HepG2 (cell line): ENCODE results near the gene TOP2A. TPM values are rescaled to one million over a fixed set of nuclear protein-coding genes. Genes with fewer than 3 reads are reported as not detected.
A peak's percentile ranks its signal among the peaks of the same experiment; 100 is the strongest.

ENCODE experiments used
- BRD4 ChIP-seq: sonication (generic); formaldehyde crosslinking; IDR thresholded peaks from 2 replicates; pipeline ENCODE4 v1.4.0; 2020; ENCODE audit warnings: missing genetic modification reagents
- DPF2 ChIP-seq: sonication (generic); formaldehyde crosslinking; IDR thresholded peaks from 2 replicates; pipeline ENCODE4 v1.4.0; 2020; ENCODE audit warnings: mild to moderate bottlenecking, low read depth, missing genetic modification reagents, borderline replicate concordance
- GATA4 ChIP-seq: sonication (generic); IDR thresholded peaks from 2 replicates; pipeline ENCODE4 v1.6.1; 2016; ENCODE audit warnings: antibody characterized with exemption, low read depth, borderline replicate concordance
- HNRNPH1 ChIP-seq: fragments of 200-400 bp; formaldehyde crosslinking; optimal IDR thresholded peaks from 2 replicates; pipeline ENCODE3; 2017; ENCODE audit warnings: mild to moderate bottlenecking, low read depth, low read length
- JUNB ChIP-seq: sonication (generic); formaldehyde crosslinking; IDR thresholded peaks from 2 replicates; pipeline ENCODE4 v1.8.0; 2022; ENCODE audit warnings: missing genetic modification reagents, mild to moderate bottlenecking, borderline replicate concordance
- MIXL1 ChIP-seq: IDR thresholded peaks from 2 replicates; pipeline ENCODE4 v1.6.1; 2016
- MTA1 ChIP-seq: sonication (generic); formaldehyde crosslinking; IDR thresholded peaks from 2 replicates; pipeline ENCODE4 v1.4.0; 2020; ENCODE audit warnings: missing genetic modification reagents, mild to moderate bottlenecking, borderline replicate concordance
- PHF8 ChIP-seq: sonication (generic); formaldehyde crosslinking; IDR thresholded peaks from 2 replicates; pipeline ENCODE4 v1.5.0; 2020; ENCODE audit warnings: missing genetic modification reagents
- SNAI1 ChIP-seq: sonication (generic); formaldehyde crosslinking; IDR thresholded peaks from 2 replicates; pipeline ENCODE4 v1.5.0; 2020; ENCODE audit warnings: mild to moderate bottlenecking, missing genetic modification reagents, borderline replicate concordance
- TGIF2 ChIP-seq: IDR thresholded peaks from 2 replicates; pipeline ENCODE4 v1.6.1; 2016; ENCODE audit warnings: control low read depth, missing compliant biosample characterization
- ZBTB38 ChIP-seq: sonication (generic); formaldehyde crosslinking; IDR thresholded peaks from 2 replicates; pipeline ENCODE4 v1.5.1; 2020; ENCODE audit warnings: mild to moderate bottlenecking, missing genetic modification reagents
- ZIK1 ChIP-seq: sonication (generic); formaldehyde crosslinking; IDR thresholded peaks from 2 replicates; pipeline ENCODE4 v1.5.0; 2020; ENCODE audit warnings: mild to moderate bottlenecking, low read depth, missing genetic modification reagents, borderline replicate concordance
- ZNF335 ChIP-seq: sonication (generic); formaldehyde crosslinking; IDR thresholded peaks from 2 replicates; pipeline ENCODE4 v1.4.0; 2020; ENCODE audit warnings: missing genetic modification reagents
- ZNF550 ChIP-seq: sonication (generic); formaldehyde crosslinking; IDR thresholded peaks from 2 replicates; pipeline ENCODE4 v1.4.0; 2020; ENCODE audit warnings: mild to moderate bottlenecking, missing genetic modification reagents, borderline replicate concordance
- ZNF598 ChIP-seq: sonication (generic); formaldehyde crosslinking; IDR thresholded peaks from 2 replicates; pipeline ENCODE4 v1.5.1; 2020; ENCODE audit warnings: mild to moderate bottlenecking, missing genetic modification reagents, borderline replicate concordance
- ZNF616 ChIP-seq: sonication (generic); formaldehyde crosslinking; IDR thresholded peaks from 2 replicates; pipeline ENCODE4 v1.5.0; 2020; ENCODE audit warnings: low read depth, mild to moderate bottlenecking, missing genetic modification reagents
- ZNF652 ChIP-seq: IDR thresholded peaks from 2 replicates; pipeline ENCODE4 v1.6.1; 2016; ENCODE audit warnings: low read depth, borderline replicate concordance
- ZNF777 ChIP-seq: sonication (generic); formaldehyde crosslinking; IDR thresholded peaks from 2 replicates; pipeline ENCODE4 v1.4.0; 2020; ENCODE audit warnings: missing genetic modification reagents
- ZSCAN12 ChIP-seq: sonication (generic); formaldehyde crosslinking; IDR thresholded peaks from 2 replicates; pipeline ENCODE4 v1.9.0; 2021; ENCODE audit warnings: mild to moderate bottlenecking, missing genetic modification reagents
- polyA plus RNA-seq, 8 experiments: library from polyadenylated mRNA; depleted of rRNA in 3 of 8; stranded (reverse) in 7 of 8; unstranded in 1 of 8; fragments of >200 nt; fragmentation: Illumina TruSeq in 4 of 8; extraction: Trizol in 4 of 8; gene quantifications; 2 replicates each; pipeline versions ENCODE4 v1.2.1 to v1.2.3, GENCODE V29; 2011 to 2016; ENCODE audit warnings: low read depth in 4 of 8, missing spikeins in 1 of 8, mixed read lengths in 1 of 8; ENCODE audit not compliant: insufficient read depth in 1 of 8
- total RNA-seq, 5 experiments: library from RNA; depleted of rRNA; stranded (reverse); fragments of >200 nt; fragmentation: Illumina TruSeq; extraction: Trizol; gene quantifications; 2 replicates each; pipeline ENCODE4 v1.2.3, GENCODE V29; 2016; ENCODE audit warnings: low read depth in 1 of 5
- TF ChIP-seq, protein P1 (sequence below): sonication (generic); formaldehyde crosslinking; IDR thresholded peaks from 2 replicates; pipeline ENCODE4 v1.5.0; 2020; ENCODE audit warnings: mild to moderate bottlenecking, missing genetic modification reagents
- TF ChIP-seq, protein P2 (sequence below): sonication (generic); formaldehyde crosslinking; IDR thresholded peaks from 2 replicates; pipeline ENCODE4 v1.9.0; 2022; ENCODE audit warnings: low read depth, missing genetic modification reagents
- TF ChIP-seq, protein P3 (sequence below): sonication (generic); formaldehyde crosslinking; IDR thresholded peaks from 2 replicates; pipeline ENCODE4 v1.4.0; 2020; ENCODE audit warnings: missing genetic modification reagents

Gene TOP2A
- total and polyA plus RNA-seq, 2 of the 13 experiments (the other 11 are each of a cell fraction or from before 2014, with no cell fraction given), result 108 to 327 TPM

DNA sequence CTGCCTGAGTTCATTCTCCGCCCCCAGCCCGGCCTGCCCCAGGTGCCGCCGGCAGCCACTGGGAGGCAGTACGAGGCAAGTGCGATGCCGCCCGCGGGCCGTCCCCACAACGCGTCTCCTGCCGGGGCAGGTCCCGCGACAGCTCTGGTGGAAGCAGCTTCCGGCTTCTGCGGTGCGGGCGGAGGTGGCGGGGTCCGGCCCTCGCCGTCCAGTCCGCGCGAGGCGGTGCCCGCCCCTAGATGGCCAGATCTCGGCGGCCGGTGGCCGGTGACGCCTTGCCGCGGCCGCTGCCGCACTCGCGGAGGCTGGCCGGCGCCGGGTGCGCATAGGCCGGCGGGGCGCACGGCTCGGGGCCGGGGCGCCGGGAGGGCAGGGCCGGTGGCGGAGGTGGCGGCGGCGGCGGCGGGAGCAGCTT, 55.0 kb downstream of the TOP2A start (continued):
- TF ChIP-seq HNRNPH1 (no peak), ZNF616 (CRISPR knock-in tag) (0 out of 2 replicates have a peak, but pooled peaks have one; percentile 68), ZIK1 (CRISPR knock-in tag) (peak; percentile 97; the same call in 1 of the 2 replicates), DPF2 (CRISPR knock-in tag) (no peak), PHF8 (CRISPR knock-in tag) (peak; percentile 77), MIXL1 (CRISPR knock-in tag) (peak; percentile 87; the same call in 1 of the 2 replicates), ZNF550 (CRISPR knock-in tag) (no peak), SNAI1 (CRISPR knock-in tag) (no peak), MTA1 (CRISPR knock-in tag) (peak; percentile 85; the same call in 1 of the 2 replicates), TGIF2 (no peak; the same call in 1 of the 2 replicates), ZNF335 (0 out of 2 replicates have a peak, but pooled peaks have one; percentile 57), GATA4 (no peak), ZNF652 (CRISPR knock-in tag) (no peak), ZNF598 (CRISPR knock-in tag) (peak; percentile 98; the same call in 1 of the 2 replicates), BRD4 (0 out of 2 replicates have a peak, but pooled peaks have one; percentile 62), ZSCAN12 (CRISPR knock-in tag) (0 out of 2 replicates have a peak, but pooled peaks have one; percentile 62), ZNF777 (CRISPR knock-in tag) (peak; percentile 98), ZBTB38 (no peak), JUNB (CRISPR knock-in tag) (no peak; the same call in 1 of the 2 replicates)
- TF ChIP-seq, protein P1, sequence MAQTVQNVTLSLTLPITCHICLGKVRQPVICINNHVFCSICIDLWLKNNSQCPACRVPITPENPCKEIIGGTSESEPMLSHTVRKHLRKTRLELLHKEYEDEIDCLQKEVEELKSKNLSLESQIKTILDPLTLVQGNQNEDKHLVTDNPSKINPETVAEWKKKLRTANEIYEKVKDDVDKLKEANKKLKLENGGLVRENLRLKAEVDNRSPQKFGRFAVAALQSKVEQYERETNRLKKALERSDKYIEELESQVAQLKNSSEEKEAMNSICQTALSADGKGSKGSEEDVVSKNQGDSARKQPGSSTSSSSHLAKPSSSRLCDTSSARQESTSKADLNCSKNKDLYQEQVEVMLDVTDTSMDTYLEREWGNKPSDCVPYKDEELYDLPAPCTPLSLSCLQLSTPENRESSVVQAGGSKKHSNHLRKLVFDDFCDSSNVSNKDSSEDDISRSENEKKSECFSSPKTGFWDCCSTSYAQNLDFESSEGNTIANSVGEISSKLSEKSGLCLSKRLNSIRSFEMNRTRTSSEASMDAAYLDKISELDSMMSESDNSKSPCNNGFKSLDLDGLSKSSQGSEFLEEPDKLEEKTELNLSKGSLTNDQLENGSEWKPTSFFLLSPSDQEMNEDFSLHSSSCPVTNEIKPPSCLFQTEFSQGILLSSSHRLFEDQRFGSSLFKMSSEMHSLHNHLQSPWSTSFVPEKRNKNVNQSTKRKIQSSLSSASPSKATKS (CRISPR knock-in tag), result no peak
- TF ChIP-seq, protein P2, sequence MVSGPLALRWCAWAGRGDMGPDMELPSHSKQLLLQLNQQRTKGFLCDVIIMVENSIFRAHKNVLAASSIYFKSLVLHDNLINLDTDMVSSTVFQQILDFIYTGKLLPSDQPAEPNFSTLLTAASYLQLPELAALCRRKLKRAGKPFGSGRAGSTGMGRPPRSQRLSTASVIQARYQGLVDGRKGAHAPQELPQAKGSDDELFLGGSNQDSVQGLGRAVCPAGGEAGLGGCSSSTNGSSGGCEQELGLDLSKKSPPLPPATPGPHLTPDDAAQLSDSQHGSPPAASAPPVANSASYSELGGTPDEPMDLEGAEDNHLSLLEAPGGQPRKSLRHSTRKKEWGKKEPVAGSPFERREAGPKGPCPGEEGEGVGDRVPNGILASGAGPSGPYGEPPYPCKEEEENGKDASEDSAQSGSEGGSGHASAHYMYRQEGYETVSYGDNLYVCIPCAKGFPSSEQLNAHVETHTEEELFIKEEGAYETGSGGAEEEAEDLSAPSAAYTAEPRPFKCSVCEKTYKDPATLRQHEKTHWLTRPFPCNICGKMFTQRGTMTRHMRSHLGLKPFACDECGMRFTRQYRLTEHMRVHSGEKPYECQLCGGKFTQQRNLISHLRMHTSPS (CRISPR knock-in tag), result peak; percentile 71; the same call in 1 of the 2 replicates
- TF ChIP-seq, protein P3, sequence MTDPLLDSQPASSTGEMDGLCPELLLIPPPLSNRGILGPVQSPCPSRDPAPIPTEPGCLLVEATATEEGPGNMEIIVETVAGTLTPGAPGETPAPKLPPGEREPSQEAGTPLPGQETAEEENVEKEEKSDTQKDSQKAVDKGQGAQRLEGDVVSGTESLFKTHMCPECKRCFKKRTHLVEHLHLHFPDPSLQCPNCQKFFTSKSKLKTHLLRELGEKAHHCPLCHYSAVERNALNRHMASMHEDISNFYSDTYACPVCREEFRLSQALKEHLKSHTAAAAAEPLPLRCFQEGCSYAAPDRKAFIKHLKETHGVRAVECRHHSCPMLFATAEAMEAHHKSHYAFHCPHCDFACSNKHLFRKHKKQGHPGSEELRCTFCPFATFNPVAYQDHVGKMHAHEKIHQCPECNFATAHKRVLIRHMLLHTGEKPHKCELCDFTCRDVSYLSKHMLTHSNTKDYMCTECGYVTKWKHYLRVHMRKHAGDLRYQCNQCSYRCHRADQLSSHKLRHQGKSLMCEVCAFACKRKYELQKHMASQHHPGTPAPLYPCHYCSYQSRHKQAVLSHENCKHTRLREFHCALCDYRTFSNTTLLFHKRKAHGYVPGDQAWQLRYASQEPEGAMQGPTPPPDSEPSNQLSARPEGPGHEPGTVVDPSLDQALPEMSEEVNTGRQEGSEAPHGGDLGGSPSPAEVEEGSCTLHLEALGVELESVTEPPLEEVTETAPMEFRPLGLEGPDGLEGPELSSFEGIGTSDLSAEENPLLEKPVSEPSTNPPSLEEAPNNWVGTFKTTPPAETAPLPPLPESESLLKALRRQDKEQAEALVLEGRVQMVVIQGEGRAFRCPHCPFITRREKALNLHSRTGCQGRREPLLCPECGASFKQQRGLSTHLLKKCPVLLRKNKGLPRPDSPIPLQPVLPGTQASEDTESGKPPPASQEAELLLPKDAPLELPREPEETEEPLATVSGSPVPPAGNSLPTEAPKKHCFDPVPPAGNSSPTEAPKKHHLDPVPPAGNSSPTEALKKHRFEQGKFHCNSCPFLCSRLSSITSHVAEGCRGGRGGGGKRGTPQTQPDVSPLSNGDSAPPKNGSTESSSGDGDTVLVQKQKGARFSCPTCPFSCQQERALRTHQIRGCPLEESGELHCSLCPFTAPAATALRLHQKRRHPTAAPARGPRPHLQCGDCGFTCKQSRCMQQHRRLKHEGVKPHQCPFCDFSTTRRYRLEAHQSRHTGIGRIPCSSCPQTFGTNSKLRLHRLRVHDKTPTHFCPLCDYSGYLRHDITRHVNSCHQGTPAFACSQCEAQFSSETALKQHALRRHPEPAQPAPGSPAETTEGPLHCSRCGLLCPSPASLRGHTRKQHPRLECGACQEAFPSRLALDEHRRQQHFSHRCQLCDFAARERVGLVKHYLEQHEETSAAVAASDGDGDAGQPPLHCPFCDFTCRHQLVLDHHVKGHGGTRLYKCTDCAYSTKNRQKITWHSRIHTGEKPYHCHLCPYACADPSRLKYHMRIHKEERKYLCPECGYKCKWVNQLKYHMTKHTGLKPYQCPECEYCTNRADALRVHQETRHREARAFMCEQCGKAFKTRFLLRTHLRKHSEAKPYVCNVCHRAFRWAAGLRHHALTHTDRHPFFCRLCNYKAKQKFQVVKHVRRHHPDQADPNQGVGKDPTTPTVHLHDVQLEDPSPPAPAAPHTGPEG, result no peak
